ENCODE measurements around the gene C6. TPM values are rescaled to one million over a fixed set of nuclear protein-coding genes. Genes with fewer than 3 reads are reported as not detected.

C6 gene
- polyA plus RNA-seq (2013) = 0.04 TPM in 1 of 2 replicates, not detected in the other

- H3K4me2 ChIP-seq (ENCODE audit: low read length) = no peak within 1 kb of the TSS
- no peak within 1 kb of the TSS for H3K14ac ChIP-seq (ENCODE audit: low read length)
- no peak within 1 kb of the TSS for H3K23ac ChIP-seq (ENCODE audit: low read length)
- no peaks in the 10 kb centered on the region for H3K36me3 ChIP-seq (ENCODE audit: control insufficient read depth in 1 of 2, insufficient read depth in 2 of 2, low read length in 2 of 2)
- H3K79me1 ChIP-seq (ENCODE audit: low read length) = no peaks in the 10 kb centered on the region
- no peaks in the 10 kb centered on the region for H3K4me1 ChIP-seq (ENCODE audit: control insufficient read depth in 1 of 2, insufficient read depth in 2 of 2, low read length in 2 of 2)
- H2AFZ ChIP-seq (ENCODE audit: insufficient read depth, low read length, poor library complexity) = no peak within 1 kb of the TSS
- H2BK120ac ChIP-seq (ENCODE audit: insufficient read depth, low read length, poor library complexity) = no peak within 1 kb of the TSS
- DNase-seq = no peak
- H2BK5ac ChIP-seq (ENCODE audit: low read depth, low read length, poor library complexity) = no peak within 1 kb of the TSS
- no peak within 1 kb of the TSS for H4K91ac ChIP-seq (ENCODE audit: low read depth, low read length)
- no peak within 1 kb of the TSS for H2AK5ac ChIP-seq (ENCODE audit: low read length)
- H3K9ac ChIP-seq (ENCODE audit: low read length) = no peak within 1 kb of the TSS
- no peak within 1 kb of the TSS for H3K4me3 ChIP-seq (ENCODE audit: low read depth, low read length)
- H3K79me2 ChIP-seq (ENCODE audit: control insufficient read depth, insufficient read depth, low read length, poor library complexity) = no peaks in the 10 kb centered on the region
- no peak within 1 kb of the TSS for H4K8ac ChIP-seq (ENCODE audit: low read depth, low read length)
- no peak within 1 kb of the TSS for H4K12ac ChIP-seq (ENCODE audit: low read depth, low read length)
- H3K4ac ChIP-seq (ENCODE audit: low read depth, low read length) = no peak within 1 kb of the TSS
- no peak within 1 kb of the TSS for H2BK12ac ChIP-seq (ENCODE audit: low read length)
- no peaks in the 10 kb centered on the region for H3K27me3 ChIP-seq (ENCODE audit: insufficient read depth, low read length)
- no peak within 1 kb of the TSS for H3K27ac ChIP-seq (ENCODE audit: low read depth, low read length)
- H3K9me3 ChIP-seq (ENCODE audit: insufficient read depth, low read depth, low read length) = no peaks in the 10 kb centered on the region
- WGBS (ENCODE audit: extremely low coverage, insufficient coverage, insufficient read length) = no CpG with 5 or more reads among the region's 1 CpG
- H3K18ac ChIP-seq (ENCODE audit: low read length) = no peak within 1 kb of the TSS
Observed at GRCh38 chr5:41213340-41213739, at the start of gene C6. C6 (minus strand) TSS chr5:41213532; CDS start chr5:41203230, 10,302 bp downstream.

- WGBS (ENCODE audit: extremely low coverage, insufficient coverage, insufficient read length) = no CpG with 5 or more reads among the region's 4 CpGs
- no peaks in the 10 kb centered on the region for H3K36me3 ChIP-seq (ENCODE audit: control insufficient read depth in 1 of 2, insufficient read depth in 2 of 2, low read length in 2 of 2)
- H3K9ac ChIP-seq (ENCODE audit: low read length) = no peak overlapping the region
- H3K23ac ChIP-seq (ENCODE audit: low read length) = no peak overlapping the region
- H3K79me2 ChIP-seq (ENCODE audit: control insufficient read depth, insufficient read depth, low read length, poor library complexity) = no peaks in the 10 kb centered on the region
- no peak overlapping the region for H4K8ac ChIP-seq (ENCODE audit: low read depth, low read length)
- H2AFZ ChIP-seq (ENCODE audit: insufficient read depth, low read length, poor library complexity) = no peak overlapping the region
- H2BK120ac ChIP-seq (ENCODE audit: insufficient read depth, low read length, poor library complexity) = no peak overlapping the region
- H3K4me2 ChIP-seq (ENCODE audit: low read length) = no peak overlapping the region
- no peak overlapping the region for H2BK5ac ChIP-seq (ENCODE audit: low read depth, low read length, poor library complexity)
- H3K18ac ChIP-seq (ENCODE audit: low read length) = no peak overlapping the region
- H3K4me3 ChIP-seq (ENCODE audit: low read depth, low read length) = no peak overlapping the region
- no peak overlapping the region for H4K12ac ChIP-seq (ENCODE audit: low read depth, low read length)
- no peak overlapping the region for H4K91ac ChIP-seq (ENCODE audit: low read depth, low read length)
- no peaks in the 10 kb centered on the region for H3K79me1 ChIP-seq (ENCODE audit: low read length)
- no peak overlapping the region for H2BK12ac ChIP-seq (ENCODE audit: low read length)
- H3K4ac ChIP-seq (ENCODE audit: low read depth, low read length) = no peak overlapping the region
- no peak overlapping the region for H3K14ac ChIP-seq (ENCODE audit: low read length)
- no peak for DNase-seq
- H3K9me3 ChIP-seq (ENCODE audit: insufficient read depth, low read depth, low read length) = no peaks in the 10 kb centered on the region
- H3K4me1 ChIP-seq (ENCODE audit: control insufficient read depth in 1 of 2, insufficient read depth in 2 of 2, low read length in 2 of 2) = no peaks in the 10 kb centered on the region
- no peak overlapping the region for H2AK5ac ChIP-seq (ENCODE audit: low read length)
- no peaks in the 10 kb centered on the region for H3K27me3 ChIP-seq (ENCODE audit: insufficient read depth, low read length)
- no peak overlapping the region for H3K27ac ChIP-seq (ENCODE audit: low read depth, low read length)
Observed at GRCh38 chr5:41256400-41256799, 43.1 kb upstream of the C6 start.

- Histone ChIP-seq H3K79me2 (ENCODE audit: control insufficient read depth, insufficient read depth, low read length, poor library complexity) (no peaks in the 10 kb centered on the region), H3K9me3 (ENCODE audit: insufficient read depth, low read depth, low read length) (no peaks in the 10 kb centered on the region), H4K12ac (ENCODE audit: low read depth, low read length) (no peak overlapping the region), H2AFZ (ENCODE audit: insufficient read depth, low read length, poor library complexity) (no peak overlapping the region), H2AK5ac (ENCODE audit: low read length) (no peak overlapping the region), H3K4me2 (ENCODE audit: low read length) (no peak overlapping the region), H3K36me3 (ENCODE audit: control insufficient read depth in 1 of 2, insufficient read depth in 2 of 2, low read length in 2 of 2) (no peaks in the 10 kb centered on the region), H3K4me1 (ENCODE audit: control insufficient read depth in 1 of 2, insufficient read depth in 2 of 2, low read length in 2 of 2) (no peaks in the 10 kb centered on the region), H3K4ac (ENCODE audit: low read depth, low read length) (no peak overlapping the region), H3K14ac (ENCODE audit: low read length) (no peak overlapping the region), H3K4me3 (ENCODE audit: low read depth, low read length) (no peak overlapping the region), H2BK5ac (ENCODE audit: low read depth, low read length, poor library complexity) (no peak overlapping the region), H2BK120ac (ENCODE audit: insufficient read depth, low read length, poor library complexity) (no peak overlapping the region), H3K18ac (ENCODE audit: low read length) (no peak overlapping the region), H3K9ac (ENCODE audit: low read length) (no peak overlapping the region), H4K8ac (ENCODE audit: low read depth, low read length) (no peak overlapping the region), H3K23ac (ENCODE audit: low read length) (no peak overlapping the region), H2BK12ac (ENCODE audit: low read length) (no peak overlapping the region), H3K79me1 (ENCODE audit: low read length) (no peaks in the 10 kb centered on the region), H4K91ac (ENCODE audit: low read depth, low read length) (no peak overlapping the region), H3K27me3 (ENCODE audit: insufficient read depth, low read length) (no peaks in the 10 kb centered on the region), H3K27ac (ENCODE audit: low read depth, low read length) (no peak overlapping the region)
- peak in 1 of 2 donors; percentile 12 for DNase-seq
Observed at GRCh38 chr5:41253109-41253508, 39.8 kb upstream of the C6 start.

GRCh38 chr5:41252036-41252435 lies 38.7 kb upstream of the C6 start:
- no peak overlapping the region for H4K12ac ChIP-seq (ENCODE audit: low read depth, low read length)
- H3K14ac ChIP-seq (ENCODE audit: low read length) = no peak overlapping the region
- no peak overlapping the region for H3K27ac ChIP-seq (ENCODE audit: low read depth, low read length)
- no peak overlapping the region for H3K4me3 ChIP-seq (ENCODE audit: low read depth, low read length)
- no peaks in the 10 kb centered on the region for H3K79me1 ChIP-seq (ENCODE audit: low read length)
- no peak overlapping the region for H3K9ac ChIP-seq (ENCODE audit: low read length)
- no peaks in the 10 kb centered on the region for H3K9me3 ChIP-seq (ENCODE audit: insufficient read depth, low read depth, low read length)
- H3K27me3 ChIP-seq (ENCODE audit: insufficient read depth, low read length) = no peaks in the 10 kb centered on the region
- H3K23ac ChIP-seq (ENCODE audit: low read length) = no peak overlapping the region
- H4K8ac ChIP-seq (ENCODE audit: low read depth, low read length) = no peak overlapping the region
- no peak overlapping the region for H4K91ac ChIP-seq (ENCODE audit: low read depth, low read length)
- no peak overlapping the region for H3K4me2 ChIP-seq (ENCODE audit: low read length)
- no peak overlapping the region for H3K4ac ChIP-seq (ENCODE audit: low read depth, low read length)
- no peak overlapping the region for H2AK5ac ChIP-seq (ENCODE audit: low read length)
- H3K36me3 ChIP-seq (ENCODE audit: control insufficient read depth in 1 of 2, insufficient read depth in 2 of 2, low read length in 2 of 2) = no peaks in the 10 kb centered on the region
- no peak overlapping the region for H2BK12ac ChIP-seq (ENCODE audit: low read length)
- no peaks in the 10 kb centered on the region for H3K79me2 ChIP-seq (ENCODE audit: control insufficient read depth, insufficient read depth, low read length, poor library complexity)
- no peak overlapping the region for H2BK120ac ChIP-seq (ENCODE audit: insufficient read depth, low read length, poor library complexity)
- no peak overlapping the region for H3K18ac ChIP-seq (ENCODE audit: low read length)
- H3K4me1 ChIP-seq (ENCODE audit: control insufficient read depth in 1 of 2, insufficient read depth in 2 of 2, low read length in 2 of 2) = no peaks in the 10 kb centered on the region
- no peak for DNase-seq
- no peak overlapping the region for H2AFZ ChIP-seq (ENCODE audit: insufficient read depth, low read length, poor library complexity)
- H2BK5ac ChIP-seq (ENCODE audit: low read depth, low read length, poor library complexity) = no peak overlapping the region

All from trophoblast cell (in vitro differentiated cells and primary cell).